ENCODE measurements around the gene MRPS33. TPM values are rescaled to one million over a fixed set of nuclear protein-coding genes. Genes with fewer than 3 reads are reported as not detected.
"Not testable (repeated sequence)": the region's sequence is repeated elsewhere in the genome, so short reads cannot be mapped to it uniquely, and the experiment has no call there.

Gene MRPS33
- 10 to 100 TPM; 83.8 to 89.7 (median 87.3) TPM for polyA plus RNA-seq (ENCODE audit: insufficient read length in 4 of 4)

GRCh38 chr7:141014524-141015395 is at the start of gene MRPS33:
Gene MRPS33, minus strand, starts transcription at chr7:141014952. Its CDS starts 4,319 bp downstream, at chr7:141010633.
- peak; percentile 91 to 95 (median 95) for DNase-seq (ENCODE audit: low read depth in 4 of 4, low spot score in 3 of 4)

- no peak for DNase-seq (ENCODE audit: low read depth in 4 of 4, low spot score in 3 of 4)
Observed at GRCh38 chr7:141057788-141058187, 43.0 kb upstream of the MRPS33 start.

DNA sequence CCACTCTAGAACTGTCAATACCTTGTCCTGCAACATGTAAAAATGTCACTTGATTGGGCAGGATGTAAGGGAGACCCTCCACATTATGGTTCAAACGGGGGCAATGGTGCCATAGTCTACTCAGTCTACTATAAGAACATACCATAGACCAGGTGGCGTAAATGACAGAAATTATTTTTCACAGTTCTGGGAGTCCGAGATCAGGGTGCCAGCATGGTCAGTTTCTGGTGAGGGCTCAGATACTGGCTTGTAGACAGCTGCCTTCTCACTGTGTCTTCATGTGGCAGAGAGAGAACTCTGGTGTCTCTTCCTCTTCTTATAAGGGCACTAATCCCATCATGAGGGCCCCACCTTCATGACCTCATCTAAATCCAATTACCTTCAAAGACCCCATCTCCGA is 40.4 kb upstream of the MRPS33 start:
- DNase-seq (ENCODE audit: low read depth in 4 of 4, low spot score in 3 of 4): no peak

GRCh38 chr7:141053626-141054025 is 38.9 kb upstream of the MRPS33 start:
- DNase-seq (ENCODE audit: low read depth in 4 of 4, low spot score in 3 of 4): no peak

DNA sequence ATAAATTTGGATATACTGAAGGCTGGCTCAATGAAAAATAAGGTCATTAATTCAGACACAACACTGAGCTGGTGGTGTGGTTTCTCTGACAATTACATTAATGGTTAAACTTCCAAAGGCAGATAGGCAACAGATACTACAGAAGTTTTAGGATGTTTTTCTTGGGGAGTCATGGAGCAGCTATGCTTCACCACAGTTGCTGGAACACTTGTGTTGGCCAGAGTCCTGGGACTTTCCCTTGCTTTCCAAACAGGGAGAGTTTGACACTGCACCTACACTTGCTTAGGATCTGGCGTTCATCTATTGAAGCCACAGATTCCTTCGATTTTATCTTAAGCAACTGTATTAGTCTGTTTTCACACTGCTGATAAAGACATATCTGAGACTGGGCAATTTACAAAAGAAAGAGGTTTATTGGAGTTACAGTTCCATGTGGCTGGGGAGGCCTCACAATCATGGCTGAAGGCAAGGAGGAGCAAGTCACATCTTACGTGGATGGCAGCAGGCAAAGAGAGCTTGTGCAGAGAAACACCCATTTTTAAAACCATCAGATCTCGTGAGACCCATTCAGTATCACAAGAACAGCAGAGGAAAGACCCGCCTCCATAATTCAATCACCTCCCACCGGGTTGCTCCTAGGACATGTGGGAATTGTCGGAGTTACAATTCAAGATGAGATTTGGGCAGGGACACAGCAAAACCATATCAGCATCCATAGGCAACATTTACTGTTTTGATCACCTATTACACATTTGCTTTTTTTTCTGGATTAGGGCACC is 31.3 kb upstream of the MRPS33 start:
- DNase-seq (ENCODE audit: low read depth in 4 of 4, low spot score in 3 of 4): no peak

DNA sequence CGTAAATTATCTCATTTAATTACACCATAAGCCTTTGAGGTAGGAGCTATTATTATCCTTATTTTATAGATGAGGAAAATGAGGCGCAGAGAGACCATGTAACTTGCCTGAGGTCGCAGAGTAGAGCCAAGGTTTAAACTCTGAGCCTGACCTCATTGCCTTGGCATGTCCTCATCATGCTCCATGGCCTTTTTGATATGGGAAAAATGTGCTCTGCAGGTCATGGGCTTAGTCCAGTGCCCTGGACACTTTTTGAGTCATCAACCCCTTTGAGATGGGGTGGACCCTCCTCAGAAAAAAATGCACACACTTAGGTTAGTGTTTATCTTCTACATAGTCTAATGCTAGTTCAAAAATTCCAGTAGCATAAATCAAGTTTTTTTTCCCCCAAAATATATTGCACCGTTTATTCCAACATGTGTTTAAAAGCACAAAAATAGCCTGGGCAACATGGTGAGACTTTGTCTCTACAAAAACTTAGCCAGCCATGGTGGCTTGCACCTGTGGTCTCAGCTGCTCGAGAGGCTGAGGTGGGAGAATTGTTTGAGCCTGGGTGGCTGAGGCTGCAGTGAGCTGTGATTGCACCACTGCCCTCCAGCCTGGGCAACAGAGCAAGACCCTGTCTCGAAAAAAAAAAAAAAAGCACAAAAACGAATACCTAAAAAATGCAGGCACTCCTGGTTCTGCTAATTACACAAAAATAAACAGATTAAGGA is 30.5 kb upstream of the MRPS33 start:
- DNase-seq (ENCODE audit: low read depth in 4 of 4, low spot score in 3 of 4): no peak

GRCh38 chr7:141043616-141044015 is 28.9 kb upstream of the MRPS33 start:
- DNase-seq (ENCODE audit: low read depth in 4 of 4, low spot score in 3 of 4): no peak

DNA sequence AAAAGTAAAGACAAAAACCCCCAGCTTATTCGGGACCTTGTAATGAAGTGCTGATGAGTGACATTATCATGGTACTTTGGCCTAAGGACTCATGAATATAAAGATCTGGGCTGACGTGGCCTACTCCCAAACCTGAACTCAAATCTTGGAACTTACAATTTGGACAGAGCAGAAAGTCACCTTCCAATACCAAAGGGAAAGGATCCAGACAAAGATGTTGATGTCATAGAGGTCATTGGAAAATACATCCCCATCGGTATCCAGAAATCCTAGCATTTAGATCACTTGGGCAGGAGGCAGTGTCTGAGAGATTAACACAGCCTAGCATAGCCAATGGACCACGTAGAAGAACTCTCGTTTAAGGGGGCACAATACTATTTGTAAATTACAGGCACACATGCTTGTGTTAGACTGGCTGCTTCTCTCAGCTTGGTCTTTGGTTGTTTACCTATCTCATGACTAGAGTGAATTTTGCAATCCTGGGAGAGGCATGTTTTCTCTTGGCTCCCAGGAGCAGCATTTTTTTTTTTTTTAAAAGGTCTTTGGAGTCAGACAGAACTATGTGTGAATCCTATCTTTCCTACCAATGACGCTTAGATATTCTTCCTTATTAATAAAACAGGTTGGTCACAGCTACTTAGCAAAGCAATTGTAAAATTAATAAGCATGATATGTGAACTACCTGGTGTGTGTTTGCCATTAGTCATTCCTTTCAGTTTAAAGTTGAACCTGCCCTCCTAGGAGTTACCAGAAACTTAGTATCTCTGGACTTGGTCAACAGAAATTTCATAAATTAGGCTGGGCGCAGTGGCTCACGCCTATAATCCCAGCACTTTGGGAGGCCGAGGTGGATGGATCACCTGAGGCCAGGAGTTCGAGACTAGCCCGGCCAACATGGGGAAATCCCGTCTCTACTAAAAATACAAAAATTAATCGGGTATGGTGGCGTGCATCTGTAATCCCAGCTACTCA is 27.8 kb upstream of the MRPS33 start:
- no peak for DNase-seq (ENCODE audit: low read depth in 4 of 4, low spot score in 3 of 4)

GRCh38 chr7:141039376-141039775 is 24.6 kb upstream of the MRPS33 start:
- DNase-seq (ENCODE audit: low read depth in 4 of 4, low spot score in 3 of 4): no peak

GRCh38 chr7:141038100-141038499 is 23.3 kb upstream of the MRPS33 start:
- not testable (repeated sequence) for DNase-seq (ENCODE audit: low read depth in 4 of 4, low spot score in 3 of 4)

DNA sequence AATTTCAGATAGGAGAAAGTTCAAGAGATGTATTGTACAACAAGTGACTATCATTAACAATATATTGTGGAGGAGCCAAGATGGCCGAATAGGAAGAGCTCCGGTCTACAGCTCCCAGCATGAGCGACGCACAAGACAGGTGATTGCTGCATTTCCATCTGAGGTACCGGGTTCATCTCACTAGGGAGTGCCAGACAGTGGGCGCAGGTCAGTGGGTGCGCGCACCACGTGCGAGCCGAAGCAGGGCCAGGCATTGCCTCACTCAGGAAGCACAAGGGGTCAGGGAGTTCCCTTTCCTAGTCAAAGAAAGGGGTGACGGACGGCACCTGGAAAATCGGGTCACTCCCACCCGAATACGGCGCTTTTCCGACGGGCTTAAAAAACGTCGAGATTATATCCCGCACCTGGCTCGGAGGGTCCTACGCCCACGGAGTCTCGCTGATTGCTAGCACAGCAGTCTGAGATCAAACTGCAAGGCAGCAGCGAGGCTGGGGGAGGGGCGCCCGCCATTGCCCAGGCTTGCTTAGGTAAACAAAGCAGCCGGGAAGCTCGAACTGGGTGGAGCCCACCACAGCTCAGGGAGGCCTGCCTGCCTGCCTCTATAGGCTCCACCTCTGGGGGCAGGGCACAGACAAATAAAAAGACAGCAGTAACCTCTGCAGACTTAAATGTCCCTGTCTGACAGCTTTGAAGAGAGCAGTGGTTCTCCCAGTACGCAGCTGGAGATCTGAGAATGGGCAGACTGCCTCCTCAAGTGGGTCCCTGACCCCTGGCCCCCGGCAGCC is 18.0 kb upstream of the MRPS33 start:
- not testable (repeated sequence) for DNase-seq (ENCODE audit: low read depth in 4 of 4, low spot score in 3 of 4)

DNA sequence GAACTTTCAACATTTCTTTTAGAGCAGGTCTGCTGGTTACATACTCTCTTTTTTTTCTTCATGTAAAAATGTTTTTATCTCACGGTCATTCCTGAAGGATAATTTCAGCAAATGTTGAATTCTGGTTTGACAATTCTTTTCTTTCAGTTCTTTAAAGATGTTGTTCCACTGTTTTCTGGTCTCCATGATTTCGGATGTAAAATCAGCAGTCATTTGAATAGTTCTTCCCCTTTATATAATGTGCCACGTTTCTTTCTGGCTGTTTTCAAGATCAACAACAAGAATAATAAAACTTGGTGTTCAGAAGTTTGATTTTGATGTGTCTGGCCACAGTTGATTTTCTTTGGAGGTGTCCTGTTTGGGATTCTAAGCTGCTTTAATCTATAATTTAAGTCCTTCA is 14.0 kb upstream of the MRPS33 start:
- DNase-seq (ENCODE audit: low read depth in 4 of 4, low spot score in 3 of 4): no peak

DNA sequence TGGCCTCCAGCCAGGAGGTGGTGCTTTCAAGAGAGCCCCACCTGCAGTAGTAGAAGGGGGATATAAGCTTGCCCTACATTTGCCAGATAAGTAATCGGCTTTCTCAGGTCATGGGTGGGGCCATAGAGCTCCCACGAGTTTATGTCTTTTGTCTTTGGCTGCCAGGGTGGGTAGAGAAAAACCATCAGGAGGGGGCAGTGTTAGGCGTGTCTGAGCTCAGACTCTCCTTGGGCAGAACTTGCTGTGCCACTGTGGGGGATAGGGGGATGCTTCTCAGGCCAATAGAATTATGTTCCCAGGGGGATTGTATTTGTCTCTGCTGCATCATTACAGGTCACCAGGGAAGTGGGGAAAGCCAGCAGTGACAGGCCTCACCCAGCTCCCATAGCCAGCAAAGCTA is 12.3 kb upstream of the MRPS33 start:
- no peak for DNase-seq (ENCODE audit: low read depth in 4 of 4, low spot score in 3 of 4)

GRCh38 chr7:141024668-141025067 is 9.9 kb upstream of the MRPS33 start:
- no peak for DNase-seq (ENCODE audit: low read depth in 4 of 4, low spot score in 3 of 4)

GRCh38 chr7:141023295-141023694 is 8.5 kb upstream of the MRPS33 start:
- no peak for DNase-seq (ENCODE audit: low read depth in 4 of 4, low spot score in 3 of 4)

DNA sequence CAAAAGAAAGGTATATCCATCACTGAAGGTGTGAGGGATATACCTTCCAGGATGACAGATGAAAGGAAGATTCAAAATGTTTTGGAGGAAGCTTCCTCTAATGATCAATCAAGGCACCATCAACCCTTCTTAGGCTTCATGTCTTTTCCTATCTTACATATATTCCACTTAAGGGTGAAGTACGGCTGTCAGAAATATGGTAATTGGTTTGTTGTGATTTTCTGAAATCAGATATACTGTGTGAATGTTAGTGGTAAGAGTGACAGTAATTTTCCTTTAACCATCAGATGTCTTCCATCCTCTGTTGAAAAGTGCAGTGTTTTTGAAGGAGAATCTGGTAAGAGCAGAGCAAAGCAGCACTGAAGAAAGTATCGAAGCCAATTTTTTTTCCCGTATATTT is 2.8 kb upstream of the MRPS33 start:
- no peak for DNase-seq (ENCODE audit: low read depth in 4 of 4, low spot score in 3 of 4)

DNA sequence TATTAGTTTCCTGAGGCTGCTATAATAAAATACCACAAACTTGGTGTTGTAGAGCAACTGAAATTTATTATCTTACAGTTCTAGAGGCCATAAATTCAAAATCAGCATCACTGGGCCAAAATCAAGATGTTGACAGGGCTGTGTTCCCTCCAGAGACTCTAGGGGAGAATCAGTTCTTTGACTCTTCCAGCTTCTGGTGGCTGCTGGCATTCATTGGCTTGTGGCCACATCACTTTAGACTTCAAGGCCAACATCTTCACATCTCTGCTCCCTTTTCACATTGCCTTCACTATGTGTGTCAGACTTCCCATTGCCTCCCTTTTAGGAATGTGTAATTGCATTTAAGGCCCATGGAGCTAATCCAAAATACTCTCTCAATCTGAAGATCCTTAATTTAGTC is 1.6 kb upstream of the MRPS33 start:
- DNase-seq (ENCODE audit: low read depth in 4 of 4, low spot score in 3 of 4): no peak

DNA sequence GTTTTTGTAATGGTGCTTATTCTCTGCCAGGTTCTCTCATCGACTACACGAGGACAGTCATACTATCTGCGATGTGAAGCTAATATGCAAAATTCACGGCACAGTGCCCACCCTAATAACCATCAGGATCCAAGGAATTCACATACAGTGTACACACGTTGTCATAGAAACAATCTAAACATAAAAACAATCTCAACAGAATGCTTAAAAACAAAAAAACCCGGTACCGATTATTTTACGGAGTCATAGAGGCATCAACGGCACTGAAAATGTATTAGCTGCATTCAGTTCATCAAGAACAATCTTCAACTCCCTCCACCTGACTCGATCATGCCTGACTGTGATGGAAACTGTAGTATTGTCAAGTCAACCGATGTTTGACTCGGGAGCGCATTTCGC is 628 bp downstream of the MRPS33 start:
- peak in 3 of 4 donors; percentile 24 to 57 (median 36) for DNase-seq (ENCODE audit: low read depth in 4 of 4, low spot score in 3 of 4)

DNA sequence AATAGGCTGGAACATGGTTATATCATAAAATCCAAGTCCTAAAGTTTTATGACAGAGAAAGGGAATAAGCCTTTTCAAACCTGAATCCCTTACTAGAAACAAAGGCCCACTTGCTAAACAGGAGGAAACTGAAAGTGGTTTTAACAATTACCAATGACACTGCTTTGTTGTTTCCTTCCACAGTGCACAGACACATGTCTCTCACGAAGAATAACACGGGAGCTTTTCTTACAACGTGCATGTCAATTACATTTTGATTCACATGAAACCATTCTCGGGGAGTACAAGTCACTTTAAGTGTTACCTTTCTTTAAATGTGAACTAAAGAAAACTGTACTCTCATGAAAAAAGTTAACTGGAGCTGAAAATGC is 1.4 kb downstream of the MRPS33 start:
- DNase-seq (ENCODE audit: low read depth in 4 of 4, low spot score in 3 of 4): no peak

All from right renal pelvis (tissue), 4 donors.